ENCODE results near the gene GAGE10. TPM values are rescaled to one million over a fixed set of nuclear protein-coding genes. Genes with fewer than 3 reads are reported as not detected.

The GAGE10 gene
- total RNA-seq, 1 donor from 2014 or later: not detected

Other genes starting within 250 kb of the GAGE10 start
- 1.6 TPM for gene CCDC120, start 244.6 kb upstream of the GAGE10 start, total RNA-seq
- gene PRAF2, start 229.6 kb upstream of the GAGE10 start, total RNA-seq: 8.7 TPM
- gene WDR45, start 223.8 kb upstream of the GAGE10 start, total RNA-seq: 80.4 TPM
- 18.1 TPM for gene GPKOW, start 179.9 kb upstream of the GAGE10 start, total RNA-seq
- gene MAGIX, start 140.9 kb upstream of the GAGE10 start, total RNA-seq: 2.4 TPM
- gene PLP2, start 131.7 kb upstream of the GAGE10 start, total RNA-seq: 42.1 TPM
- 9.7 TPM for gene PRICKLE3, start 117.3 kb upstream of the GAGE10 start, total RNA-seq
- 1.6 TPM for gene SYP, start 103.5 kb upstream of the GAGE10 start, total RNA-seq
- gene CACNA1F, start 70.3 kb upstream of the GAGE10 start, total RNA-seq: 0.08 TPM
- gene CCDC22, start 68.2 kb upstream of the GAGE10 start, total RNA-seq: 10.6 TPM
- not detected for gene FOXP3, start 38.9 kb upstream of the GAGE10 start, total RNA-seq
- 25.3 TPM for gene PPP1R3F, start 33.9 kb upstream of the GAGE10 start, total RNA-seq
- gene GAGE12J, start 18.4 kb downstream of the GAGE10 start, total RNA-seq: not detected
- gene GAGE13, start 27.9 kb downstream of the GAGE10 start, total RNA-seq: not detected
- not detected for gene GAGE12C, start 228.5 kb downstream of the GAGE10 start, total RNA-seq
- gene GAGE12D, start 238.1 kb downstream of the GAGE10 start, total RNA-seq: not detected
- gene GAGE12E, start 247.6 kb downstream of the GAGE10 start, total RNA-seq: not detected